A549 (cell line): ENCODE measurements around the gene SZT2.

Experiments
- CTCF ChIP-seq: fragments of >200 bp; sonication (Bioruptor Twin); formaldehyde crosslinking; IDR thresholded peaks from 3 replicates; pipeline ENCODE4 v1.5.1; 2016
- E2F6 ChIP-seq: IDR thresholded peaks from 2 replicates; pipeline ENCODE4 v1.6.1; 2012; ENCODE audit warnings: low read depth, borderline replicate concordance
- EP300 ChIP-seq, 2 experiments: fragments of >200 bp; sonication (Bioruptor Twin); formaldehyde crosslinking; IDR thresholded peaks; 2 replicates in 1 of 2; 3 replicates in 1 of 2; pipeline ENCODE4 v1.6.1; 2016 to 2017
- HDAC2 ChIP-seq: fragments of 200-600 bp; sonication (generic); IDR thresholded peaks from 2 replicates; pipeline ENCODE4 v1.6.1; 2016
- JUNB ChIP-seq: fragments of >200 bp; sonication (Bioruptor Twin); formaldehyde crosslinking; IDR thresholded peaks from 2 replicates; pipeline ENCODE4 v1.6.1; 2016
- MAFK ChIP-seq: fragments of 450-650 bp; IDR thresholded peaks from 2 replicates; pipeline ENCODE4 v1.6.1; 2014; ENCODE audit not compliant: partially characterized antibody
- MAX ChIP-seq: IDR thresholded peaks from 2 replicates; pipeline ENCODE4 v1.6.1; 2012
- NFE2L2 ChIP-seq: fragments of 150-350 bp; conservative IDR thresholded peaks from 2 replicates; pipeline ENCODE4 v1.6.1; 2014; ENCODE audit warnings: low read length
- POLR2A ChIP-seq: IDR thresholded peaks from 2 replicates; pipeline ENCODE4 v1.6.1; 2012; ENCODE audit warnings: mild to moderate bottlenecking, low read length
- RCOR1 ChIP-seq: fragments of 150-350 bp; IDR thresholded peaks from 2 replicates; pipeline ENCODE4 v1.6.1; 2014; ENCODE audit warnings: antibody characterized with exemption, low read length, low read depth
- REST ChIP-seq: fragments of 200-600 bp; sonication (generic); IDR thresholded peaks from 2 replicates; pipeline ENCODE4 v1.6.1; 2016; ENCODE audit warnings: antibody characterized with exemption, mild to moderate bottlenecking, moderate library complexity

GRCh38 chr1:43348809-43349593, 40.7 kb upstream of the SZT2 start:
- peak; percentile 82 for TF ChIP-seq E2F6
- no peak for TF ChIP-seq REST
- TF ChIP-seq NFE2L2, result no peak
- TF ChIP-seq MAFK, result peak; percentile 74
- no peak for TF ChIP-seq RCOR1
- no peak for TF ChIP-seq EP300 (IDR thresholded peaks at IDR 0.05)
- no peak for TF ChIP-seq CTCF
- TF ChIP-seq MAX, result peak; percentile 79
- no peak for TF ChIP-seq JUNB
- TF ChIP-seq POLR2A, result peak; percentile 70
- TF ChIP-seq HDAC2, result no peak
